NCI-H2196 (cell line): Measurements from ENCODE around the gene PLA2G4F.
"Not testable (repeated sequence)": the region's sequence is repeated elsewhere in the genome, so short reads cannot be mapped to it uniquely, and the experiment has no call there.

Experiments used
- DNase-seq: peaks from one replicate; lab custom pipeline; 2025; ENCODE audit not compliant: unreplicated experiment; lab: John Stamatoyannopoulos, UW

The PLA2G4F gene

DNA sequence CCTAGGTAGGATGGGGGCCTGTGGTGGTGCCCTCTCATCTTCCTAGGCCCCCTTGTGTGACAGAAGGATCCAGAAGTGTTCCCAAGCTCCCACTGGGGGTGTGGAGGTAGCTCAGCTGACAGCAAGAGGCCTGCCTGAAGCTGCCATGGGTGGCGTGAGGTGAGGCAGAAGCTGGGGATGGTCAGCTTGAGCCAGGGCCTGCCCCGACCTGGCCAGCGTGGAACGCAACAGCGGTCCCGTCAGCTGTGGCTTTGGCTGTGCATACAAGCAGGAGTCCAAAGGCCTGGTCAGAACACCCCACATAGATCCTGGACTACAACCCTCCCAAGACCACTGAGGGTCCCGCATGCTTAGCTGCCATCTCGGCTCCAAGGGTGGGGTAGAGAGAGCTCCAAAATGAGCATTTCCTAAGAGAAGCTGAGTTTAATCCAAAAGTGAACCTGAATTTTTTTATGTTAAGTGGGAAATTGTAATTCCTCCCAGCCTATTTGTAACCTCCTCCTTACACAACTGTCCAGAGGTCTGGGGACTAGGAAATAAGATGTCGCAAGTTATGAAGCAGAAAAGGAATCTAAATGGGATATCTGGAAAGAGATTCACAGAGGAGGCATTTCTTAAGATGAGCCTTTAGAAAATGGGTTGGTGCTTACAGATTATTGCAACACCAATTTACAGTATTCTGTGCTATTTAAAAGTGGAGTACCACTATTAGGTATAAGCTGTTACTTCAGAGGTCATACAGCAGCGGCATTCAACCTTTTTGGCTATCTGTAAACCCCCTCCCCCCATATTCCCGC is 52.1 kb downstream of the PLA2G4F start:
- DNase-seq: no peak

DNA sequence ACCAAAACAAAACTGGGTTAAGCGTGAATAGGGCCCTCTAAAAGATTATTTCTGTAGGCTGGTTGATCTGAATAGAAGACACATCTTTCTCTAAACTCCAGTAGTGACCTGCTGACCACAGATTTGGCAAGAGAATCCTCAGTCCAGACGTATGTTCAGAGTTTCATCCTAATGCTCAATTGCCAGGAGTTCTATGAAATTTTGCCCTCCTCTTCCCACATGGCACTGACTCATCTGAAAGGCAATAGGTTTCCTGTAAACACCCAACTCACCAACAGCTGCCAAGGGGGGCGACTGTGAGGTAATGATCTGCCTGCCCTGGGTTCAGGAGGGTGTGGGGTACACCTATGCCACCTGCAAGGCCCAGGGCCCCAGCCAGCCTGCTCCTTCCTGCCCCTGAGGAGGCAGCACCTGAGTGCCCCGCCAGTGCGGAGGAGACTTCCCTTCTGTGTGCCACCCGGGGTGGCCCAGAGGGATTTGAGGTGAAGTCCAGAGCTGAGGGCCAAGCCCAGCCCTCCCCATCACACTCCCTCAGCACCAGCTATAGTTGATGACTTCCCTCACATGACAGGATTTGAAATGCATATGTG is 53.7 kb downstream of the PLA2G4F start:
- no peak for DNase-seq

DNA sequence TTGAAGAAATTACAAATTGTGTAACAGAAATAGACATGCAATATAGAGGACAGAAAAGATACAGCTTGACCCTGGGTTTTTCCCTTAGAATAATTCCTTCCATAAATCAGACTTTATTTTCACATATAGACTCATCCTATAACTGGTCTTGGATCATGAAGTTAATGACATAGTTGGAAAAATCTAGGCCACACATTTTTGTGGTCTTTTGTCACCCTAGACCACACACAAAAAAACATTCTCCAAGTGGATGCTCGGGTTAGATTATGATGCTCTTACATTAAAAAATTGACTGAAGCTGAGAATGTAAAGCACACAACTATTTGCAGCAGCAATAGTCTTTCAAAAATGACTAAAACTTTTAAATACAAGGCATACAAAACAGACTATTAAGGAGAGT is 54.6 kb downstream of the PLA2G4F start:
- DNase-seq: no peak

DNA sequence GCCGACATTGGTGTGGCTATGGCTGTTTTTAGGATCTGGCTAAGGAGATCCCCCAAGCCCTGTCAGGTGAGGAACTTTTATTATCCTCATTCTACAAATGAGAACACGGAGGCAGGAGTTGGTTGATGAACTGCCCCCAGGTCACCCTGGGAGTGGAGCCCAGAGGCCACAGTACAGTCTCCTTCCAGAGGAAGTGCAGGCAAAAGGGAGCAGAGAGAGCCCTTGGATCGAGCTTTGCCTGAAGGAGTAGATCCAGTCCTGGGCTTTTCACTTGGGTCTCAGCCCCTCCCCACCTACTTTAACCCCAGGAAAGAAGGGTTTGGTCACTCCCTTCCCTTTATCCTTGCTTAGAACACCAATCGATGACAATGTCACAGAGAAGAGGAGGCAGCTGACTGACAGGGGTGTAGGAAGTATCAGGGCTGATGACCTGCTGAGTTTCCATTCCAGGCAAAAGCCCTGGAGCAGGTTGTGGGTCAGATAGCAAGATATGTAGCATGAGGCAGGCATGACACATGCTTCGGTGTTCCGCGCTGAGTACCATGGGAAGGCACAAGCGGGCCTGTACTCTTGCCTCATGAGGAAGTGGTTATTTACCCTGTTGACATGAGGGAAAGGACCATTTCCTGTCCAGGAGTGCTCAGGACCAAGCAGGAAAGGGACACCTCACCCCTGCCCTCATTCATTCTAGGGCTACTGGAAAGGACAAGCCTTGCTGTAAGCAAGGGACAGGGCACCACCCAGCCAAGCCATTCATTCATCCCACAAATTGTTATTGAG is 56.2 kb downstream of the PLA2G4F start:
- no peak for DNase-seq

DNA sequence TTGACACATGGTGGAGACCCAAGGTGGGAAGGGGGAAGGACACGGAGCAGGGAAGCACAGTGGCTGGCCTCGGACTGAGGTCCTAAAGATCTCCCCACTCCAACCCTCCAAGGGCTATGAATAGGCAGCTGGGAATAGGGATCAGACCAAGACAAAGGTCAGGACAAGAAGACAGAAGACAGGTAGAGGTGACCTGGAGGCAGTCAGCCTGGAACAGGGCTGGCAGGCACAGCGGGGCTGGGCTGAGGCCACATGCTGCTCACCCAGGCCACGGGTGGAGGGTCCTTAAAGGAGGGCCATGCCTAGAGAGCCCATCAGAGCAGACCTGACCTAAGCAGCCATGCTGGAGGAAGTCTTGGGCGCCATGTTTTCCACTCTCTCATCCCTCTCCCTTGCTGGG is 59.4 kb downstream of the PLA2G4F start:
- DNase-seq: no peak

DNA sequence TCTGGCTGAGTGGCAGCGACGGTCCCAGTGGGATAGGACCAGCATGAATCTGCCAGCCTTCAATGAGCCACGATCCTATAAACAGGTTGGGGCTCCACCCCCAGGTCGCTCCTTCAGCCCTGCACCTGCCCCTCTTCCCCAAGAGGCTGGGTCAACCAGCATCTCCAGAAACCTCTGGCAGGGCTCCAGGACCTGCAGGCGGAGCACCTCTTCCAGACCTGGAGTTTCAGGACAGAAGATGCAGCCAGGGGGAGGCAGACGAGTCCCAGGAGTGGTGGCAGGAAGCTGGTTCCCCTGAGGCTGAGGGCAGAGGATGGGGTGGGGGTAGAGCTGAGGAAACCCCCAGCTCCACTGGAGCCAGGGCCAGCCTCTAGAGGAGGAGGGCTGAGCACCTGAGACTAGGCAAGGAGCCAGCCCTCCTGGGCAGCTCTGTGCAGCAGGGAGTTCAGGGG is 61.9 kb downstream of the PLA2G4F start, which contains the start of gene PLA2G4D:
Gene PLA2G4D (minus strand): TSS at position 51 of the 452 bp plus-strand sequence. CDS start 103 bp downstream, outside the sequence.
- peak; percentile 79 for DNase-seq

DNA sequence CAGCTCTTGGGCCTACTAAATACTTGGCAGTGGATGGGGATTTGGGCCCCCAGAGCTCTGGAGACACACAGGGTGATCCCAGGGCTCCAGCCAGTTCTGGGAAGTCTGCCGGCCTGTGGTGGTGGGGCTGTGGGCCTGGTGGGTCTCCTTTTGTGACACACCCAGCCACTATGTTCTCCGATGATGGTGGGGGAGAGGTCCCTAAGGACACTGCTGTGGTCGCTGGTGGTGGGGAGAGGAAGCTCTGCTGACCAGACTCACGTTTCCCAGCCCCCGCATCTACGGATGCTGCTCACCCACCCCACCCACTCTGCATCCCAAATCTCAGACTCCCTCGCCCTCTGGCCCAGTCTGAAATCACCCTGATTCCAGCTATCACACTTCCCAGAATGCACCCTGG is 62.5 kb downstream of the PLA2G4F start:
- no peak for DNase-seq

DNA sequence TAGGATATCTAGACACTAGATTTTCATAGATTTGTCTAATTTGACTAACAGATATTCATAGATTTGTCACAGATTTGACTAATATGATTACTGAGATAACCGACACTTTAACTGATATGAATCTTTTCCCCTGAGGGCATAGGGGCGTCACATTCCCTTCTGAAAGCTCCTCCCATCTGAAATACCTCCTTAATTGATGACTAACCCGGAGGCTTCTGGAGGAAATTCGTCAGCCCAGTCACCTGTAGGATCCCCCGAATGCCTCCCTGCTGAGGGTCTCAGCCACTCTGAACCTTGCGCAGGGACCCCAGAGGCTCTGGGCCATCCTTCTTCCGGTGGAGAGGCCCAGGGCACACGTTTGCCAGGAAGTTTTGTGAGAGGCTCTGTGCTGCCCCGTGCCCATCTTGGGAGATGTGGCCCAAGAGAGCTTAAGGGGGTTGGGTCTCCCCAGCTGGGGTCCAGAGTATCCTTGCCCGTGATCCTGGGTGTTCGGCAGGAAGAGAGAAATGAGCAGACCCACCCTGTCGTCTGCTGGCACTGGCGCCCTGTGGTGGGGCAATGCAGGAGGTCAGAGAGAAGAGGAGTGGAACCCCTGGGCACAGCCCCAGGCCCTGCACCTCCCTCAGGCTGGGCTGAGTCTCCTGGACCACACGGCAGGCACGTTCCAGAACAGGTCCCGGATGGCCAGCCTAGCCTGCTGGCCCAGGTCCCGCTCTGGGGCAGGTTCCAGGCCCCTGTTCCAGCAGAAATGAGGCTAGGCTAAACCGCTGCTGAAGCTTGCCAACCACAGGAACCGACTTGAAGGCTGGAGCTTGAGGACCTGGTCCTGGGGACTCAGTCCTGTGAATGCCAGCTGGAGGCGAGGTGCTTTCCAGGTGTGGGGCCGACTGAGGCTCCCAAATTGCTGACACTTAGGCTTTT is 63.8 kb downstream of the PLA2G4F start:
- DNase-seq: no peak

DNA sequence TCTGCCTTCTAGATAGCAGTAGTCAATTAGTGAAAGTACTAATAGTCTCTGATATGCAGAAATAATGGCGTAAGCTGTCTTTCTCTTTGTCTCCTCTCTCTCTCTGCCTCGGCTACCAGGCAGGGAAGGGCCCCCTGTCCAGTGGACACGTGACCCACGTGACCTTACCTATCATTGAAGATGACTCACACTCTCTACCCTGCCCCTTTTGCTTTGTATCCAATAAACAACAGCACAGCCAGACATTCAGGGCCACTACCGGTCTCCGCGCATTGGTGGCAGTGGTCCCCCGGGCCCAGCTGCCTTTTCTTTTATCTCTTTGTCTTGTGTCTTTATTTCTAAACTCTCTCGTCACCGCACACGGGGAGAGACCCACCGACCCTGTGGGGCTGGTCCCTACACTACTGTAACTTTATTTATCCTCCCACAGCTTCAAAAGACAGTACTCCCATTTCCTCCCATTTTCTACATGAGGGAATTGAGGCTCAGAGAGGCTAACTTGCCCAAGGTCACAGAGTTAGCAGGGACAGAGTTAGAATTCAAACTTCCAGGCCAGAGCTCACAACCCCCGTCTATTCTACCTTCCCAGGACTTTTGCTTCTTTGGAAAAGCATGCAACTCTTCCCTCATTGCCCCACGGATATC is 64.6 kb downstream of the PLA2G4F start:
- DNase-seq: not testable (repeated sequence)

DNA sequence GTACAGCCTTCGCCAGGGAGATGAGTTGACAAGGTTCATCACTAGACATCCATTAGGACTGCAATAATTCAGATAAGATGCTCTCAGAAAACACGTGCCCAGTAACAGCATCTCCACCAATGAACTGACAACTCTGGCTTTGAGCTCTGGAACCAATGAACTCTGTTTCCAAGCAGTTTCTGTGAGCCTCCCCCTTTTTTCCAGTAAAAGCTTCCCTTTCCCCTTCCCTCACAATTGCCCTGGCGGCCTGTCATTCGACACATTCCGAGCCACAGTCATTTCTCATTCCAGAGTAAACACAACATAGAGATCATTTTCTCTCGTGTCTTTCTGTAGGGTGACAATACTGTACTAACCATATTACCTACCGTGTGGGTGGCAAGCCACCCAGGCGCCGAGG is 65.7 kb downstream of the PLA2G4F start:
- no peak for DNase-seq

DNA sequence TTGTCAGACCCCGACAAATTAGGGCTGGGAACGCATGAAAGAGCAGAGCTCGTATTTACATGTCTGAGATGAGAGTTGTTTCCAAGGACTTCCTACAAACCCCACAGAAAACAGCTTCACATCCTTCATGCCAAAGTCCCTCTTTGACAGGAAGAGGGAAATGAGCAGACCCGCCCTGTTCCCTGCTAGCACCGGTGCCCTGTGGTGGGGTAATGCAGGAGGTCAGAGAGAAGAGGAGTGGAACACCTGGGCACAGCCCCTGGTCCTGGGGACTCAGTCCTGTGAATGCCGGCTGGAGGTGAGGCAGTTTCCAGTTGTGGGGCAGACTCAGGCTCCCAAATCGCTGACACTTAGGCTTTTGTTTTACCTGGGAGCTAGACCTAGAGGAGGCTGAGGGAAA is 66.1 kb downstream of the PLA2G4F start:
- no peak for DNase-seq

DNA sequence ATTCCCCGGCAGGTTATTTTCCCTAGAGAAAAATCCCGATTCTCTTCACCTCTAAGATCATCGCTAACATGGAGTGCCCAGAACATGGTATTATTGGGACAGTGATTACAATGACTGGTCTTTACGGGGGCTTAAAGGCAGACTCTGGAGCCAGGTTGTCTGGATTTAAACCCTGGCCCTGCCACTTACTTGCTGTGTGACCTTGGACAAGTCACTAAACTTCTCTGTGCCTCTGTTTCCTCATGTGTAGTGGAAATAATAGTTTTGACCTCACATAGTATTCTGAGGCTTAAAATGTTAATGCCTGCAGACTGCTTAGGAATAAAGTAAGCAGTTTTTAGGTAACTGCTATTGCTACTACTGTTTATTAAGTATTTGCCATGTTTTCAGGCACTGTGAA is 66.5 kb downstream of the PLA2G4F start:
- DNase-seq: no peak
